ENCODE measurements around the gene C22orf31. TPM values are rescaled to one million over a fixed set of nuclear protein-coding genes. Genes with fewer than 3 reads are reported as not detected.

Gene C22orf31
- total RNA-seq, 1 donor from 2014 or later: not detected

DNA sequence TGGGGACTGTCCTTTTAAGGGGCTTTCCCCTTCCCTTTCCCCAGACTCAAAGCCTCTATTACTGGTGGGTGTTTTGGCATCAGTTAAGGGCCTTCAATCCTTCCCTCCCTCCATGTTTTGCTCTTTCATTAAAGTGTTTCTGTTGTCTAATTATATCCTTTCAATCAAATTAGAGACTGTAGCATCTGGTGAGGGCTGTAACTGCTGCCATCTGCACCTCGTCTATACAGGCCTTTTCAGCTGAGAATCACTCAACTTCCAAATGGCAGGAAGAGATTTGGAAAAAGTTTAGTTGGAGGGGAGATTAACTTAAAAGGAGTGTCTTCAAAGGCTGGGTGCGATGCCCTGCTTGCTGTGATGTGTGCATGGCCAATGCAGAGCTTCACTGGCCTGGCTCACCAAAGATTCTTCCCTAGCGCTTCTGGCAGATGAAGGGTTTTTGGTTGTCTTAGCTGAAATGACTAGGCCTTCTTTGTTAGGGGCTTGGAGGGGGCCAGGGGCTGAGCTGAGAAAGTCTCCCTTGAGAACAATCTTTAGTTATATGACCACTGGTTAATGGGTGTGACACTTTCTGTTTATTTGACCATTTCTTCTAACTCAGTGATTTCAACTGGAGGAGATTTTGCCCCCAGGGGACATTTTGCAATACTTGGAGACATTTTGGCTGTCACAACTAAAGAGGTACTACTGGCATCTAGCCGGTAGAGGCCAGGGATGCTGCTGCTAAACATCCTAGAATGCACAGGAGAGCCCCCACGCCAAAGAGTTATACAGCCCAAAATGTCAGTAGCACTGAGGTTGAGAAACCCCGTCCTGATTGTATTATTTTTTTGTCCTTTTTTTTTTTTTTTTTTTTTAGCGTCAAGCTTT lies 18.7 kb upstream of the C22orf31 start:
- no peak for DNase-seq

DNA sequence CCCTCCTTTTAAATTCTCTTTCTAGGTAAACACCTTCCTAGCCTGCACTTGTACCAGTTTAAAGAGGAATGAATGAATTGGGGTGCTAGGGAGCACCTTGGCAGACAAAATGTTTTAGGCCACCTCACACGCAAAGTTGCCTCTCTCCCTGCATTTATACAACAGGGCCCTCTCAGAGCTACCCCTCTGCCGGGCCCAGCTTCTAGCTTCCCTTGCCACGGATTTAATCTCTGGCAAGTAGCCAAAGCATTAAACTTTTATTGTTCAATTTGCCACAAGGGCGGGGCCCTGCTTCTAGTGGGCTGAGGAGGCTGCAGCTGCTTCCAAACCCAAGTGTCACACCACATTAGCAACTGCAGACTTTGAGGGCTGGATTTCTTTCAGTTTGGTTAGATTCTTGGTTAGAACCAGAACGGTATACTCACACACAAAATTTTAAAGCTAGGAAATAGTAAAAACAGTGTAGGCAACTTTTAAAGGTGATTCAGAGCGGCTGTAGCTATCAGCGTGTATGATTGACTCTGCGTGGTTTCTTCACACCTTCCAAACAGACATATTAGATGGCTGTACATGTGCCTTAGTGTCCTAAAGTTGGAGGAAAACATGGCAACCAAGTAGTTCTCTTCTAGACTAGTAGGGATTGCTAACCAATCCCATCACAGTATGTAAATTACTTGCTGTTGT lies 17.7 kb upstream of the C22orf31 start:
- DNase-seq: peak; percentile 26

DNA sequence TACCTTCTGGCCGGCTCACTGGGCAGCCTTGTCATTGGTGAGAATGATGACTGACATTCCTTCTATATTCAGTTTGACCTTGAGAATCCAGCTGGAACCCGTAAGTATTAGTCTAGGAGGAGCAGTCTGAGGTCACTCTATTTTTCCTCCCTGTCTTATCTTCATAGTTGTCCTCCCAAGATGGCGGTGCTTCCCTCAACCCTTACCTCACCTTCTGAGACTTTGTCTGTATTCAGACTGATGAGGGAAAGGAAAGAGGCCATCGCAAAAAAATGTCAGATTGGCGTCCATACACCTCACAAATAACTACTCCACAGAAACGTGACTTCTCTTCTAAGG lies 17.2 kb upstream of the C22orf31 start:
- DNase-seq: no peak

DNA sequence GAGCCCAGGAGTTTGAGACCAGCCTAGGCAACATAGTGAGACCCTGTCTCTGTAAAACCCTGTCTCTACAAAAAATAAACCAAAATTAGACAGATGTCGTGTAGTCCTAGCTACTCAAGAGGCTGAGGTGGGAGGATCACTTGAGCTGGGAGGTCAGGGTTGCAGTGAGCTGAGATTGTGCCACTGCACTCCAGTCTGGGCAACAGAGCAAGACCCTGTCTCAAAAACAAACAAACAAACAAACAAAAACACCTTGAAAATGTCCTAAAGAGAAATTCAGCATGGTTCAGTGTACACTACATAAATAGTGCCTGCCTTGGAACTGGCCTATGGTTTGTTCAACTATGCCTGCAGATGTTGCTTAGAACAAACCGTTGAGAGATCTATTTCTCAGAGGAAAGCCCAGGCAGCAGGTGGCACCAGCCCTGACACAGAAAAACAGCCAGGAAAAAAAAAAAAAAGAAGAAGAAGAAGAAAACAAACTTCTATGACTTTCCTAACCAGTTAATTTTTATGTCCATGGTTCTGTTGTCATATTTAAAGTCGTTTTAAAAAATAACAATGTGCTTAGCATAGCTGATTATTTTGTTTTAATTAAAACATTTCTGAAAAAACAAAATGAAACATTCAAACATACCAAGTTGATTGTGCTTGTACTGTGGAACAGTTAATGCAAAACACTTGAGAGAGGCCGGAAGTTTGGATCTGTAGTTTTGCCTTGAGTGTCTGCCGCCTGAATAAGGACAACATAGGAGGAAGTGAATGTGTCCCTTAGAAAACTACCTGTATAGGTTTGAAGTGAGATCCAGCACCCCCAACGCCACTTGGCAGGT lies 16.6 kb upstream of the C22orf31 start:
- no peak for DNase-seq

DNA sequence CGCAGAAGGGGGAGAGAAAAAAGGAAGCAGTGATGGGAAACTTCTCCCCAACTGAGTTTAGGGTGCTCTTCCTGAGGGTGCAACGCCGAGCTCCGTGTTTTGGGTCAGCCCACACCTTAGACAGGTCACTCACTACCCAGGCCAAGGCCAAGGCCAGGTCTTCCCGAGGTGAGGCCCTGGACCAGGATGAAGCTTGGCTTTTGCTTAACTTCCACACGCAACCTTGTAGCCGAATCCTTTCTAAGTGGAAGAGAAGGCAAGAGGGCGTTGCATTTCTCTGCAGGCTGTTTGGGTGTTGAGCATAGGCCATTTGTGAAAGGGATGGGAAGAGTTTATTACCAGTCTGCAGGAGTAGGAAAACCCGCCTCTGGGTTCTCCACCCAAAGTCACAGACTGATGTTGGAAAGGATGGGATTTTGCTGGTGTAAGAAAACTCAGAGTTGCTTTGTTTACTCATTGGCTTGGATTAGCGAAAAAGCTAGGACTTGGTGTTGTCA lies 12.7 kb upstream of the C22orf31 start:
- no peak for DNase-seq

DNA sequence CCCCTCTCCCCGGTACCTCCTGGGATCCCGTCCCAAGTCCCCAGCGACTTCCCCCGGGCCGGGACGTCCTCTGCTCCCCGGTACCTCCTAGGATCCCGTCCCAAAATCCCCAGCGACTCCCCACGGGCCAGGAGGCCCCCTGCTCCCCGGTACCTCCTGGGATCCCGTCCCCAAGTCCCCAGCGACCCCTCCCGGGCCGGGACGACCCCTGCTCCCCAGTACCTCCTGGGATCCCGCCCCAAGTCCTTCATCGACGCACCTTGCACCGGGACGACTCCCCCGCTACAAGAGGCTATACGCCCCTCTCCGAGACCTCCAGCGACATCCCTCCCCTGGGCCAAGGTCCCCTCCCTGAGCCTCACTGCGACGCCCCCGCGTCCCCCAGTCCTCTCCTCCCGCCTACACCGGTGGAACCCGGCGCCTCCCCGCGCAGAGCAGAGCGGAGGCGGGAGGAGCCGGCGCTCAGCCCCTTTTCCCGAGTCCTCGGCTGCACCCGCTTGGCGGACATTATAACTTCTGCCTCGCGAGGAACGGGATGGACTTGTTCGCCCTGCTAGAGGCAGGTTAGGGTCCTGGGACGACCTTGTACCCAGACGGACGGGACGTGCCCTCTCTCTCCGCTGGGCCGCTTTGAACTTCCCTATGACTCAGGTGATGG lies 12.1 kb upstream of the C22orf31 start:
- DNase-seq: peak; percentile 12

DNA sequence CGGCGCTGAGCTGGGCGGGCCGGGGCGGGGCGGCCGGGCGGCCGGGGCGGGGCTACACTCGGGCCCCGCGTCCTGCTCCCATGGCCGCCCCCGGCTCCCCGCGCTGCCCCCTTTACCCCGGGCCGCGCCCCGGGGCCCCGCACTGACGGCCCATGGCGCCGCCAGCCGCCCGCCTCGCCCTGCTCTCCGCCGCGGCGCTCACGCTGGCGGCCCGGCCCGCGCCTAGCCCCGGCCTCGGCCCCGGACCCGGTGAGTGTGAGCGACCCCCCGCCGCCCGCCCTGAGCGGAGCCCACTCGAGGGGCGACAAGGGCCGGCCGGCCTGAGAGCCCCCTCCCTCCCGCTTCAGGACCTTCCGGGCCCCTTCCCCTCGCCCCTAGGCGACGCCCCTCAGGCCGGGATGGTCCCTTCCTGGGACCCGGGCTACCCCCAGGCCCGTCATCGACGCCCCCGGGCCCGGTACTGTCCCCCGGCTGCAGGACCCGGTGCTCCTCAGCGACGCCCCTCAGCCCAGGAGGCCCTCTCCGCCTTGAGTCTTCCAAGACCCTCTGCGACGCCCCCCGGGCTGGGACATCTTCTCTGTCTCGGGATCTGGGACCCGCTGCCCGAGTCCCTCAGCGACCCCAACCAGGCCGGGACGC lies 11.5 kb upstream of the C22orf31 start, which contains the start of gene KREMEN1:
TSS of gene KREMEN1 (plus strand) at position 57 of the 639 bp plus-strand sequence. CDS start at position 153, 96 bp downstream.
- no peak for DNase-seq

DNA sequence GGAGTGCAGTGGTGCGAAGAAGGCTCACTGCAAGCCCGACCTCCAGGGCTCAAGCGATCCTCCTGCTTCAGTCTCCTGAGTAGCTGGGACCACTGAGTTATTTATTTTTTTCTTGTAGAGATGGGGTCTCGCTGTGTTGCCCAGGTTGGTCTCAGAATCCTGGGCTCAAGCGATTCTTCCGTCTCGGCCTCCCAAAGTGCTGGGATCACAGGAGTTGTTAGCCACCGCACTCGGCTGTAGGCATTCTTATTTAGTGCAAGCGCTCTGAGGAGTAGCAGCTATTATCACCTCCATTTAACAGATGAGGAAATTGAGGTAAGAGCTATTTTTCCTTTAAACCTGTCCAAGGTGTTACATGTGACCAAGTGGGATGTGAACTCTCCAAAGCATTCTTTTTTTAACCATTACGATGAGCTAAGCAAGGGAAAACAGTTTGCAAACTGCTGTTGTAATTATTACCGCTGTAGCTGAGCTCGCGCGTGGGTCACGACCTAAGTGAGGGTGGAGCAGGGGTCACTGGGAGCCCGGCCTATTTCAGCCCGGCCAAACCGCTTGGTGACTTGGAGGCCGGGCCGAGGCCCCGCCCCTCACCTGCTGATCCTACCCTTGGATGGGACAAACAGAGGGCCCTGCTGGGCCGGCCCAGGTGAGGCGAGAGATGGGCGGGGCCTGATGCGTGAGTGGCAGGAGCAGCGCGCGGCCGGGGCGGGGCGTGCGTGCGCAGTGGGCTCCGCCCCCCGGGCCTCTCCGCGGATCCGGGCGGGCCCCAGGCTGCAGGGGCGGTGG lies 10.8 kb upstream of the C22orf31 start:
- peak; percentile 72 for DNase-seq

DNA sequence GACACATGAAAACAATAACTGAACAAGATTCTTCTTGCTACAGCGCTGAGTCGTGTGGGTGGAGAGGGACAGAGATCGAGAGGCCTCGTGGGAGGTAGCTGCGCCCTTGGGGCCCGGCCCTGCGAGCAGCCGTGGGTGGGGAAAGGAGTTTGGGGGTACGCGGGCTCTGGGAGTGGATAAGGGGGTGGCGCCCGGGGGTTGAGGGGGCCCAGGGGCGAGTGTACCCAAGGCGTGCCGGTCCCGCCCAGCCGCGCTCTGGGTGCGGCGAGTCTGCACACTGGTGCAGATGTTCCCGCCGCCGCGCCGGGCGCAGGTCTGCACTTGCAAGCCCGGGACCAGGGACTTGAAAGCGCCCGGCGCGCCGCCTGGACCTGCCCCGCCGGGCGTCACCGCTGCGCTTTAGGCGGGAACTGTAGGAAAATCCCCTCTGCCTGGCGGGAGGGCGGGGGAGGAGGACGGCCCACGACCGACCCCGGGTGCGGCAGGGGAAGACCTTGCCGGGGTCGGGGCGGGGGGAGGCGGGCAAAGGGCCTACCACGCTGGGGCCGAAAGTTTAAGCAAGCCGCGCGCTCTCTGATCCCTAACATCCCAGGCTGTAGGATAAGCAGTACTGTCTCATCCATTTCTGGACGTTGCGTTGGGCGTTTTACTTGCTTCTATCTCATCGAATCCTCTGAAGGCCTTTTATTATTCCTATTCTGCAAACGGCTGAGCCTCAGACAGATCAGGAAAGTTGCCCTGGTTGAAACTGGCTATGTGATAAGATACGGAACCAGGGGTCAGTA lies 9.8 kb upstream of the C22orf31 start:
- DNase-seq: peak; percentile 35

DNA sequence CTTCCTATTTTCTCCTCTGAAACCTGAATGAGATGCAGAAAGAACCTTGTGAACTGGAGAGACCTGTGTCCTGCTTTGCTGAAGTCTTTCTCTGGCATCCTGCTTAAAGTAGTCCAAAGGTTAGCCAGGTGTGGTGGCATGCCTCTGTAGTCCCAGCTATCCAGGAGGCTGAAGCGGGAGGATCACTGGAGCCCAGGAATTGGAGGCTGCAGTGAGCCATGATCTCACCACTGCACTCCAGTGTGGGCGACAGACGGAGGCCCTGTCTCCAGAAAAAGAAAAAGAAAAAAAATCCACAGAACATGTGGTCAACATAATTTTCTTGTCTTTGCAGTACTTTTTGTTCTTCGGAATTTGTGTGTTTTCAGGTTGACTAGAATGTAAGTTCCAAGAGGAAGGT lies 8.9 kb upstream of the C22orf31 start:
- DNase-seq: no peak

DNA sequence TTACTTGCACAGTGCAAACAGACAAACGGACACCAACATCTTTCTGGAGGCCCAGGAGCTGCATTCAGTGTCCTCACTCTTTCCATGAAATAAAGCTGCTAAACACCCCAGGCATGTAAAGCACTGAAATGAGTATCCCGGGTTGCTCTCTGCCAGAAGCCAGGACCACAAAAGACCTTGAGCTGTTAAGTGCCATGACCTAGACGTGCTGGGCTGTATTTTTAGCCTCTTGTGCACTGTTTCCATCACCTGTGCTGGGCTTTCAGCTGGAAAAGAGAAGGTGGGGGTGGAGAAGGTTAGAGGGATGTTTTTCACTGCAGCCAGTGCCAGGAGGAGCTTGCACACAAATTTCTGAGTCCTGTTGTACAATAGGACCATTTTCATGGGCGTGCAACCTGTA lies 7.8 kb upstream of the C22orf31 start:
- DNase-seq: no peak

DNA sequence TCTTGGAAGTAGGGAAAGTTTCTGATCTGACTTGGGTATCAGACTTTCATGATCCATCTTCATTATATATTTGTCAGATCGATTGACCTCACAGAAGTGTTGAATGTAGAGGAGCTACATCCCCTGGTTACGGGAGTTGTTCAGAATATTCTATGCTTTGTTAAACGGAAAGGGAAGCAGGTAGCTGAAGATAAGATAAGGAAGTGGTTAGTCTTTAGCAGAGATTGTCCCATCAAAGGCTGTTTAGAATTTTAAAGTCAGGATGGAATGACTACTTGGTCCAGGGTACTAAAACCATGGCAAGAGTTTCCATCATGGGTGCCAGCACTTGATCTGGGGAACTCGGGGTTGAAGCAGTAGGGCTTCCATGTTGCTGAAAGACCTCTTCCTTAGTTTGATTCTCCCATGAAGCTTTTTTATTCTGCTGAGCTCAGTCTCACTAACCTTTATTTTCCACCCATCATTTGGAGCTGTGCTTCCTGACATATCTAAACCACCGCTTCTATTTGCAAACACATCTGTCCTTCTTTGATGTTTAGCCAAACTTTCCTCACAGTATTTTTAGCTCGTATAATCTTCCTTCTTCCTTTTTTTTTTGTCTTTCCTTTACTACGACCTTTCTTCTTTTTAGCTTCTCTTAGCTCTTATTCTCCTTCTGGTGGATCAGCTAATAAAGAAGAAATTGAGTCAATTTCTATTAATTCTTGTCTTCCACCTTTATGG lies 4.0 kb upstream of the C22orf31 start:
- no peak for DNase-seq

DNA sequence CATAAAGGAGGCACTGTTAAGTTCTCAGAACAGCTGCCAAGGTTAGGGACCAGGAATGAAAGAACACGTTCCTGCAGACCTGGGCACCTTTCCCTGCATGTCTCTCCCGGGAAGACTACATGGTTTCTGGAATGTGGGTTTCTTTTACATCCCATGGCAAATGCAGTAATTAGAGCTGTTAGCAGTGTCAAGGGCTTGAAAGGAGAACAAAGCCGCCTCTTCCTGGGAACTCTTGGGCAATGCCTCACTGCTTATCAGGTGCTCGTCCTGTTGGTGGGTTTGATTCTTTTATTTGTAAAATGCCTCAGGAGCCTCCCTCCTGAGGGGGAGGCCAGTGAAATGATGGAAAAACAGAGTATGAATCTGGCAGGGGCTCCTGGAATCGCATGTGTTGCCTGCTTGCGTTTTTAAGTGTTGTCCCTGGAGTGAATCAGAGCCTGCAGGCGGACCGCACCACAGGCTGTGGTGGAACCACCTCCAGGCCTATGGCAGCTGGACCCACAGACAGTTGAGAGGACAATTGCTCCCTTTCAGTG lies 723 bp upstream of the C22orf31 start:
- DNase-seq: no peak

DNA sequence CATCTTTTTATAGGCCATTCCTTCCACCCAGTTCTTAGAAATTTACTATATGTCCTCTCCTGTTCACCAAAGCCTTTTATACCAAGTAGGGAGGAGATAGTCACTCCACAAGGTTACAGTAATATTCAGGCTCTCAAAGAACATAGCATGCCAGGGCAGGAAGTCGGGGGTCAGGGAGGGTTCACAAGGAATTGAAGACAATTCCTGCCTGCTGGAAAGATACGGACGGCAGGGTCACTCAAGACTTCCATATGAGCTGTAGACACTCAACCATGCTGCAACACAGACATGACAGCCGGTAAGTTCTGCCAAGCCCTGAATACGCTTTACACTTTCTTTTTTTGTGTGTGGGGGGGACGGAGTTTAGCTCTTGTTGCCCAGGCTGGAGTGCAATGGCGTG lies 700 bp downstream of the C22orf31 start:
- peak; percentile 42 for DNase-seq

DNA sequence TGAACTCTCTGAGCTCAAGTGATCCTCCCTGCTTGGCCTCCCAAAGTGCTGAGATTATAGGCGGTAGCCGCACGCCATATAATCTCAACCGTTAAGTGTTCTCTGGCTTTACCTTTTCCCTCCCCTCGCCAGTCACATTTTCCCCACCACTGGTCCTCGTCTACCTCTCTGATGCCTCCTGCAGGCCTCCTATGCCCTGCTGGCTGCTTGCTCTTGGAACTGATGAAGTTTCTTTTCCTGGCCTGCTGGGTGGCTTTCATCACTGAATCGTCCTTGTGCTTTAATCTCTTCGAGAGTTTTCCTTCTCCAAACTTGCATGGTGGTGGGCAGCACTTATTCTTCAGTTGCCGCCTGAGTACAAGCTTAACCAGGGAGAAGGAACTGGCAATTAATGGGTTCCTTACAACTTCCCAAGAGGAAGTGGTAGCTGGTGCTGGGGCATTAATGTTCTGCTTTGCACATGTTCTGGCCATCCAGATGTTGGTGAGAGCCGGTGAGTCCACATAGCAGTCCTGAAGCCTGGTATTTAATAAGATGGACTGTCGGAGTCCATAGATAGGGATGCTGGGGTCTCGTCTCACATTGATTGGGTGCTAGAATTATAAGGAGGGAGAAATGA lies 1.3 kb downstream of the C22orf31 start:
- DNase-seq: no peak

DNA sequence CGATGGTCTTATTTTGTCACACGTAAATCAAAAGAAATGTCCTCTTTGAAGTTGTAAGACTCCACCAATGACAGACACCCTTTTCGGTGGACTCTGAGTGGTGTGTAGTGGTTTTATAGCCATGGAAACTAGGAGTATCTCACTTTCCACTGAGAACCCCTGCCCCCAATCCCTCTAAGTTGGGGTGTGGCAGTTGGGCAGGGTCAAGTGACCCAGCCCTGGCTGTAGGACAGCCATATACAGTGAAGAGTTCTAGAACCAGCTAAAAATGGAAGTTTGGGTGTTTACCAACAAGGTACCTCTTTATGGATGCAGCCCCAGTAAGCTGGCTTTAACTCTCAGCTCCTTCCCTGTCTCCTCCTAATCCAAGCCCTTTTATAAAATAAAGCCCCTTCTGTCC lies 5.2 kb downstream of the C22orf31 start:
- DNase-seq: no peak

DNA sequence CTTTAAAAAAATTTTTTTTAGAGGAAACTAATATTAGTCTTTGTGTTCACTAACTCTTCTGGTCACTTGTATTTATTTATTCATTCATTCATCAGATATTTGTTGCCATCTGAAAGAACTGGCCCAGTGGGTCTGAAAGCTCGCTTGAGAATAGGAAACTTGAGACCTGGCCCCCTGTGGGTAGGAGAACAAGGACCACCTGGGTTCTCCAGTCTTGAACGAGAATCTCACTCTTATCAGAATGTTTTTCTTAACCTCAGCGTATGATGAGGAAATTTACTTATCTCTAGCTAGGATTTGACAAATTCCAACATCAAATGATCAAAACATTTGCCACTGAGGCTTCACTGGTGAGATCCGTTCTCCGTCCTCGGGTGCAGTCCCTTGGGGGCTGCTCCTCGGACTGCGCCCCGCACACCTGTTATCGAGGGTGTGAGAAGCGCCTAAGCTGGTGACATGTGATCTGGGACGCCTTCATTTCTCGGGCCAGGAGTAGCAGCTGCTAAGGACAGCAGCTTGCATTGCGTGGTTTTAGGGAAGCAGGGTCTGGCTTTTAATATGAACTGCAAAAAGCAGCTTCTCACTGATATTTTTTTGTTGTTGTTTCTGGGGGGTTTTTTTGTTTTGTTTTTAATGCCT lies 6.3 kb downstream of the C22orf31 start:
- no peak for DNase-seq

DNA sequence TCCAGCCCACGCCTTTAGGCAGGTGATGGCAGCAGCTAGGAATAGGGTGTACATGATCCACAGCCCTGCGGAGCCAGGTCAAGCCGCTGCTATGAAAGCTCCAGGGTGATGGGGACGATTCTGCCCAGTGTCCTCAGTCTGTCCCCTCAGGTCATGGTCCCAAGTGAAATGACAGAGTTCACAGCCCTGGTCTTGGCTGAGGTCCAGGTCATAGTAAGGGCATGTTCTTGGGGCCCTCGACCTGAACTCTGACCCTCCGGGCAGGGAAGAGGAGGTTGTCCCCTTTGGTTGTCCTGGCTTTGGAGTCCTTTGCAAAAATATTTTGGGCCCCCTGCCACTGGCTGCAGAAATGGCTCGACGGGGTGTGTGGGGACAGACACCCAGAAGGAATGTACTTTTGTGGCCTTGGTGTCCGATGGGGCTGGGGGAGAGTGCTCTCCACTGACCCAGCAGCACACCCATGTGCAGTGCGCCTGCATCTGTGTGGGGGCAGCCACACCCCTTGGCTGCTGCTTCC lies 7.3 kb downstream of the C22orf31 start:
- DNase-seq: no peak
